Activated CD4-positive, alpha-beta T cell treated with anti-CD3 and anti-CD28 coated beads, Interleukin-2, amount 10 ng/mL, durations not matched to agents 24 days and 14 days (primary cell): ENCODE results near the gene PABPC4L. TPM values are rescaled to one million over a fixed set of nuclear protein-coding genes. Genes with fewer than 3 reads are reported as not detected.

Experiments
- DNase-seq: peaks from one replicate; pipeline ENCODE4 v3.0.0; 2022
- H3K27ac Mint-ChIP-seq: one replicate; pipeline ENCODE4 v1.8.0; 2022; ENCODE audit warnings: mild to moderate bottlenecking, mixed read lengths
- H3K27me3 Mint-ChIP-seq: one replicate; pipeline ENCODE4 v1.8.0; 2022; ENCODE audit warnings: mixed read lengths
- H3K36me3 Mint-ChIP-seq: one replicate; pipeline ENCODE4 v1.8.0; 2022; ENCODE audit warnings: low read depth, mild to moderate bottlenecking, mixed read lengths
- H3K4me1 Mint-ChIP-seq: one replicate; pipeline ENCODE4 v1.8.0; 2021; ENCODE audit warnings: mixed read lengths
- H3K4me3 Mint-ChIP-seq: one replicate; pipeline ENCODE4 v1.8.0; 2022; ENCODE audit warnings: mild to moderate bottlenecking, moderate library complexity, mixed read lengths
- H3K9me3 Mint-ChIP-seq: one replicate; pipeline ENCODE4 v1.8.0; 2021; ENCODE audit warnings: mixed read lengths
- intact Hi-C: fragments of 100-400 bp; cut with micrococcal nuclease; formaldehyde crosslinking; loops from one replicate; pipeline ENCODE4 v1.15.1; 2023
- total RNA-seq: library from RNA; stranded (reverse); gene quantifications from 2 replicates; pipeline ENCODE4 v1.2.3, GENCODE V29; 2022

PABPC4L gene
- total RNA-seq, 1 donor from 2014 or later: not detected

GRCh38 chr4:134160211-134160610 lies 41.4 kb downstream of the PABPC4L start:
- no peaks in the 10 kb centered on the region for H3K4me1 Mint-ChIP-seq
- H3K27ac Mint-ChIP-seq: no peak overlapping the region
- no peaks in the 10 kb centered on the region for H3K27me3 Mint-ChIP-seq
- H3K36me3 Mint-ChIP-seq: no peaks in the 10 kb centered on the region
- no peak for DNase-seq
- intact Hi-C loops: no loop called here
- H3K9me3 Mint-ChIP-seq: no peaks in the 10 kb centered on the region
- no peak overlapping the region for H3K4me3 Mint-ChIP-seq

DNA sequence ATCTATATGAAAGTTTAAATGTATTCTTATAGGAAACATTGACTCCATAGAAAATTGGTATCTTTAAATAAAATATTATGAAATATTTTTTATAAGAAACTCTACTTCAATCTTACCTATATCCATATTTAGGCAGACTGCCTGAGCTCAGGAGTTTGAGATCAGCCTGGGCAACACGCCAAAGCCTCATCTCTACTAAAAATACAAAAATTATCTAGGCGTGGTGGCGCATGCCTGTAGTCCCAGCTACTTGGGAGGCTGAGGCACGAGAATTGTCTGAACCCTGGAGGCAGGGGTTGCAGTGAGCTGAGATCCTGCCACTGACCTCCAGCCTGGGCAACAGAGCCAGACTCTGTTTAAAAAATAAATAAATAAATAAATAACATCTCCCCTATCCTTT lies 47.5 kb downstream of the PABPC4L start:
- no peaks in the 10 kb centered on the region for H3K4me1 Mint-ChIP-seq
- no peaks in the 10 kb centered on the region for H3K27me3 Mint-ChIP-seq
- no peaks in the 10 kb centered on the region for H3K36me3 Mint-ChIP-seq
- no peak for DNase-seq
- intact Hi-C loops: no loop called here
- H3K9me3 Mint-ChIP-seq: no peaks in the 10 kb centered on the region
- H3K27ac Mint-ChIP-seq: no peak overlapping the region
- H3K4me3 Mint-ChIP-seq: no peak overlapping the region

- intact Hi-C loops: no loop called here
- no peaks in the 10 kb centered on the region for H3K4me1 Mint-ChIP-seq
- H3K27ac Mint-ChIP-seq: no peak overlapping the region
- H3K4me3 Mint-ChIP-seq: no peak overlapping the region
- no peaks in the 10 kb centered on the region for H3K27me3 Mint-ChIP-seq
- no peak for DNase-seq
- H3K36me3 Mint-ChIP-seq: no peaks in the 10 kb centered on the region
- H3K9me3 Mint-ChIP-seq: no peaks in the 10 kb centered on the region
These were observed 53.6 kb downstream of the PABPC4L start for GRCh38 chr4:134147941-134148340.
